SK-N-SH (cell line): ENCODE results near the gene AGAP1. TPM values are rescaled to one million over a fixed set of nuclear protein-coding genes. Genes with fewer than 3 reads are reported as not detected.

Experiments
- CTCF ChIA-PET: fragments of 300-600, 350-600 bp; formaldehyde crosslinking; extraction: SDS; loops from one replicate; lab custom pipeline; 2021; lab: Yijun Ruan, JAX
- POLR2A ChIA-PET: fragments of 350-600 bp; sonication (Branson Sonifier 250); formaldehyde crosslinking; extraction: SDS; loops from one replicate; lab custom pipeline; 2020; ENCODE audit warnings: antibody characterized with exemption, inconsistent platforms; lab: Yijun Ruan, JAX
- DNase-seq: peaks from one replicate; pipeline ENCODE4 v3.0.0; 2012
- H2AFZ ChIP-seq: fragments of 200-600 bp; sonication (generic); 2 replicates; pipeline ENCODE4 v1.8.1; 2016; ENCODE audit warnings: antibody characterized with exemption, mild to moderate bottlenecking, low read depth
- H3F3A ChIP-seq: fragments of 200-600 bp; sonication (generic); replicated peaks from 2 replicates; pipeline ENCODE3; 2016; ENCODE audit warnings: antibody characterized with exemption, mild to moderate bottlenecking; ENCODE audit not compliant: insufficient read depth
- H3K27ac ChIP-seq, 2 experiments: fragments of 200-500 bp in 1 of 2; fragments of 200-600 bp in 1 of 2; sonication (Bioruptor generic) in 1 of 2; sonication (generic), shearing (Covaris generic) in 1 of 2; 2 replicates each; pipeline versions ENCODE4 v1.5.1 to v1.6.1; 2014 to 2016; ENCODE audit warnings: low read depth in 2 of 2, inconsistent platforms in 1 of 2, low read length in 1 of 2, mild to moderate bottlenecking in 1 of 2, mixed read lengths in 1 of 2
- H3K27me3 ChIP-seq: fragments of 200-600 bp; sonication (generic), shearing (Covaris generic); 2 replicates; pipeline ENCODE4 v1.6.1; 2016; ENCODE audit warnings: mixed run types; ENCODE audit not compliant: insufficient read depth
- H3K36me3 ChIP-seq, 2 experiments: fragments of 200-500 bp in 1 of 2; fragments of 200-600 bp in 1 of 2; sonication (Bioruptor generic) in 1 of 2; sonication (generic) in 1 of 2; replicated peaks in 1 of 2; 2 replicates each; pipeline versions ENCODE3 to v1.5.1; 2014 to 2016; ENCODE audit warnings: low read length in 1 of 2, mild to moderate bottlenecking in 1 of 2; ENCODE audit not compliant: insufficient read depth in 2 of 2, control insufficient read depth in 1 of 2
- H3K4me1 ChIP-seq, 2 experiments: fragments of 200-500 bp in 1 of 2; fragments of 200-600 bp in 1 of 2; sonication (Bioruptor generic) in 1 of 2; sonication (generic), shearing (Covaris generic) in 1 of 2; 2 replicates each; pipeline versions ENCODE4 v1.5.1 to v1.6.1; 2014 to 2016; ENCODE audit warnings: low read depth in 1 of 2, low read length in 1 of 2, mixed run types in 1 of 2; ENCODE audit not compliant: insufficient read depth in 2 of 2, control insufficient read depth in 1 of 2
- H3K4me2 ChIP-seq: fragments of 200-600 bp; sonication (generic), shearing (Covaris generic); 2 replicates; pipeline ENCODE4 v1.6.1; 2017; ENCODE audit warnings: mixed run types
- H3K4me3 ChIP-seq, 2 experiments: fragments of 200-500 bp in 1 of 2; fragments of 200-600 bp in 1 of 2; sonication (Bioruptor generic) in 1 of 2; sonication (generic), shearing (Covaris generic) in 1 of 2; 2 replicates each; pipeline versions ENCODE4 v1.5.1 to v1.8.1; 2014 to 2016; ENCODE audit warnings: low read depth in 2 of 2, inconsistent platforms in 1 of 2, low read length in 1 of 2, mild to moderate bottlenecking in 1 of 2, mixed read lengths in 1 of 2, moderate library complexity in 1 of 2
- H3K79me2 ChIP-seq: fragments of 200-600 bp; sonication (generic); 2 replicates; pipeline ENCODE4 v1.8.1; 2017; ENCODE audit warnings: mild to moderate bottlenecking; ENCODE audit not compliant: insufficient read depth
- H3K9ac ChIP-seq: fragments of 200-600 bp; sonication (generic); 2 replicates; pipeline ENCODE4 v1.6.1; 2017; ENCODE audit warnings: mixed run types
- H3K9me2 ChIP-seq: fragments of 200-600 bp; sonication (generic); 2 replicates; pipeline ENCODE4 v1.6.1; 2017; ENCODE audit warnings: mixed run types
- H3K9me3 ChIP-seq: fragments of 200-600 bp; sonication (generic); 2 replicates; pipeline ENCODE4 v1.6.1; 2017; ENCODE audit warnings: mixed run types, mild to moderate bottlenecking, moderate library complexity
- H4K20me1 ChIP-seq: fragments of 200-600 bp; sonication (generic); 2 replicates; pipeline ENCODE4 v1.6.1; 2017; ENCODE audit warnings: mild to moderate bottlenecking, mixed run types; ENCODE audit not compliant: insufficient read depth
- FOSL2 ChIP-seq: IDR thresholded peaks from 2 replicates; pipeline ENCODE4 v1.4.0; 2012; ENCODE audit warnings: low read depth, mild to moderate bottlenecking, moderate library complexity, borderline replicate concordance
- FOXJ3 ChIP-seq: sonication (generic); formaldehyde crosslinking; IDR thresholded peaks from 2 replicates; pipeline ENCODE4 v1.5.1; 2020; ENCODE audit warnings: mild to moderate bottlenecking, missing genetic modification reagents
- FOXM1 ChIP-seq: IDR thresholded peaks from 2 replicates; pipeline ENCODE4 v1.4.0; 2012; ENCODE audit warnings: low read depth, mild to moderate bottlenecking
- GABPA ChIP-seq: IDR thresholded peaks from 2 replicates; pipeline ENCODE4 v1.4.0; 2012; ENCODE audit warnings: low read depth, mild to moderate bottlenecking
- GATA2 ChIP-seq: sonication (generic); formaldehyde crosslinking; IDR thresholded peaks from 2 replicates; pipeline ENCODE4 v1.5.0; 2020; ENCODE audit warnings: mild to moderate bottlenecking, missing genetic modification reagents
- POLR2AphosphoS5 ChIP-seq: IDR thresholded peaks from 2 replicates; pipeline ENCODE4 v1.6.1; 2012; ENCODE audit warnings: low read depth, low read length
- REST ChIP-seq: IDR thresholded peaks from 2 replicates; pipeline ENCODE4 v1.6.1; 2012; ENCODE audit warnings: mild to moderate bottlenecking, low read depth, low read length, moderate library complexity
- TEAD4 ChIP-seq: IDR thresholded peaks from 2 replicates; pipeline ENCODE4 v1.4.0; 2012; ENCODE audit warnings: mild to moderate bottlenecking, borderline replicate concordance; ENCODE audit not compliant: insufficient read depth
- USF2 ChIP-seq: fragments of 150-350 bp; IDR thresholded peaks from 2 replicates; pipeline ENCODE4 v1.6.1; 2017; ENCODE audit warnings: antibody characterized with exemption, low read length, low read depth, borderline replicate concordance
- ZBTB33 ChIP-seq: IDR thresholded peaks from 2 replicates; pipeline ENCODE4 v1.4.0; 2012; ENCODE audit warnings: low read depth, borderline replicate concordance
- WGBS: methylation state at CpG from one replicate; pipeline ENCODE4 v1.1.6; 2017; ENCODE audit warnings: low lambda C conversion rate; 5-methylcytosine and 5-hydroxymethylcytosine counted together
- polyA plus RNA-seq, 3 experiments: library from polyadenylated mRNA; depleted of rRNA; stranded (reverse); fragments of >200 nt; gene quantifications; 2 replicates each; pipeline ENCODE4 v1.2.3, GENCODE V29; 2012

The AGAP1 gene
- polyA plus RNA-seq, 1 of the 3 experiments (the other 2 are of a cell fraction) = 8.8 TPM

GRCh38 chr2:235541838-235542549, 48.2 kb downstream of the AGAP1 start:
- H4K20me1 ChIP-seq = peaks cover 71% of the 10 kb centered on the region
- CTCF ChIA-PET = no interaction called here
- H2AFZ ChIP-seq = no peak overlapping the region
- no peak overlapping the region for H3K9ac ChIP-seq
- whole genome bisulfite sequencing = 93% methylated on average over 11 of the region's 11 CpGs
- H3K9me3 ChIP-seq = no peaks in the 10 kb centered on the region
- no peaks in the 10 kb centered on the region for H3K27me3 ChIP-seq
- no peak overlapping the region for H3K4me3 ChIP-seq
- H3F3A ChIP-seq = no peaks in the 10 kb centered on the region
- no peaks in the 10 kb centered on the region for H3K9me2 ChIP-seq
- H3K27ac ChIP-seq = no peak overlapping the region
- H3K36me3 ChIP-seq = no peaks in the 10 kb centered on the region
- no peak for DNase-seq
- H3K4me1 ChIP-seq = peaks cover 0 to 7% of the 10 kb centered on the region in 2 experiments; a peak in 1 of 4 replicates
- TF ChIP-seq USF2 (no peak), GABPA (no peak), FOXJ3 (CRISPR knock-in tag) (no peak), FOSL2 (no peak), ZBTB33 (no peak), POLR2AphosphoS5 (no peak), GATA2 (CRISPR knock-in tag) (no peak), FOXM1 (no peak), REST (no peak), TEAD4 (no peak)
- no peak overlapping the region for H3K4me2 ChIP-seq
- POLR2A ChIA-PET = no interaction called here
- H3K79me2 ChIP-seq = peaks cover 64% of the 10 kb centered on the region
